ENCODE results near the gene ESR2. TPM values are rescaled to one million over a fixed set of nuclear protein-coding genes. Genes with fewer than 3 reads are reported as not detected.

ESR2 gene
- total and polyA plus RNA-seq, 2 of the 8 experiments (the other 6 are each of a cell fraction or from before 2014, with no cell fraction given): 0.19 to 0.23 TPM

GRCh38 chr14:64107438-64107837 is 186.7 kb downstream of the ESR2 start:
- Histone ChIP-seq H3K9ac (replicated peaks in 1 of 4; ENCODE audit: extremely low read depth in 1 of 4, low read depth in 3 of 4, low read length in 3 of 4) (no peak overlapping the region), H3K4me1 (replicated peaks in 1 of 4; ENCODE audit: control insufficient read depth in 3 of 4, insufficient read depth in 4 of 4, low read length in 3 of 4) (no peaks in the 10 kb centered on the region), H2BK5ac (ENCODE audit: low read depth, low read length) (no peak overlapping the region), H3K27me3 (replicated peaks in 1 of 4; ENCODE audit: control insufficient read depth in 3 of 4, extremely low read depth in 1 of 4, insufficient read depth in 3 of 4, low read length in 3 of 4) (no peaks in the 10 kb centered on the region), H2BK20ac (ENCODE audit: low read length) (no peak overlapping the region), H2BK12ac (ENCODE audit: low read depth, low read length) (no peak overlapping the region), H3K14ac (ENCODE audit: insufficient read length) (no peak overlapping the region), H3K9me3 (ENCODE audit: insufficient read depth in 2 of 2, low read depth in 1 of 2, low read length in 1 of 2) (no peaks in the 10 kb centered on the region), H2BK15ac (ENCODE audit: low read length) (no peak overlapping the region), H3K56ac (replicated peaks; ENCODE audit: insufficient read length, low read depth, low read length) (no peak overlapping the region), H3K79me2 (ENCODE audit: control insufficient read depth in 1 of 2, insufficient read depth in 2 of 2, low read length in 2 of 2) (no peaks in the 10 kb centered on the region), H4K20me1 (replicated peaks in 1 of 2; ENCODE audit: control insufficient read depth in 1 of 2, insufficient read depth in 2 of 2, low read length in 2 of 2) (no peaks in the 10 kb centered on the region), H3K23me2 (ENCODE audit: low read depth, low read length) (no peaks in the 10 kb centered on the region), H3K4me2 (ENCODE audit: insufficient read depth in 1 of 2, low read depth in 2 of 2, low read length in 2 of 2) (no peak overlapping the region), H4K8ac (ENCODE audit: extremely low read depth, insufficient read depth, low read length) (no peak overlapping the region), H3K4me3 (ENCODE audit: extremely low read depth in 1 of 4, insufficient read depth in 2 of 4, low read depth in 3 of 4, low read length in 4 of 4) (no peak overlapping the region), H4K5ac (ENCODE audit: insufficient read length, low read depth, low read length) (no peak overlapping the region), H3K23ac (ENCODE audit: insufficient read length) (no peak overlapping the region), H4K91ac (replicated peaks; ENCODE audit: insufficient read length, low read length) (no peak overlapping the region), H3K27ac (ENCODE audit: low read depth, low read length) (no peak overlapping the region), H3K79me1 (ENCODE audit: low read depth, low read length) (no peaks in the 10 kb centered on the region), H3K36me3 (ENCODE audit: control insufficient read depth in 2 of 4, insufficient read depth in 4 of 4, low read length in 3 of 4) (peaks cover 0 to 4% (median 2%) of the 10 kb centered on the region in 4 experiments; a peak in 1 of 8 replicates), H2AFZ (ENCODE audit: low read length) (no peak overlapping the region), H3K4ac (replicated peaks; ENCODE audit: insufficient read length, low read depth, low read length) (no peak overlapping the region), H2AK5ac (ENCODE audit: low read depth, low read length) (no peak overlapping the region), H2BK120ac (replicated peaks; ENCODE audit: low read depth, low read length) (no peak overlapping the region), H3K18ac (ENCODE audit: extremely low read depth, low read length) (no peak overlapping the region)
- DNase-seq (ENCODE audit: low read depth in 1 of 2, low spot score in 2 of 2): no peak
- no peak for FAIRE-seq
- POLR2A ChIA-PET (ENCODE audit: partially characterized antibody): no interaction called here
- CTCF ChIA-PET (ENCODE audit: partially characterized antibody): interaction anchor here (1.0 to 1.4 kb wide), 2 partner anchors 102 to 196 kb away, joined by 3 read pairs; no protein-coding TSS in a partner anchor
- TF ChIP-seq BACH1 (IDR thresholded peaks at IDR 0.05; ENCODE audit: low read length) (no peak), EGR1 (IDR thresholded peaks at IDR 0.05; ENCODE audit: borderline replicate concordance, low read depth, low read length) (no peak), BRCA1 (IDR thresholded peaks at IDR 0.05; ENCODE audit: low read depth, low read length) (no peak), SIRT6 (IDR thresholded peaks at IDR 0.05; ENCODE audit: low read length) (no peak), POU5F1 (IDR thresholded peaks at IDR 0.05; ENCODE audit: low read depth, low read length) (no peak), HDAC2 (IDR thresholded peaks at IDR 0.05; ENCODE audit: borderline replicate concordance in 1 of 2, low read depth in 2 of 2, low read length in 2 of 2) (no peak), TEAD4 (IDR thresholded peaks at IDR 0.05; ENCODE audit: low read depth, low read length) (no peak)
- WGBS, 2 experiments (ENCODE audit: extremely low coverage in 1 of 2, insufficient coverage in 1 of 2, insufficient read length in 1 of 2, insufficient replicate concordance in 2 of 2, low coverage in 1 of 2, low lambda C conversion rate in 2 of 2, missing lambda C conversion rate in 1 of 2): 88% methylated on average over 2 of the region's 2 CpGs; no CpG with 5 or more reads in 1 of the 2 experiments
